GM12878 (cell line): ENCODE measurements around the gene PTPRD. TPM values are rescaled to one million over a fixed set of nuclear protein-coding genes. Genes with fewer than 3 reads are reported as not detected.

Source experiments
- ATAC-seq: fragments of 200-7000 bp; cut with Tn5 transposase; 3 replicates; pipeline ENCODE4 v1.9.1; 2020; ENCODE audit warnings: mild to moderate bottlenecking, moderate library complexity
- BruUV-seq: library from RNA; stranded (reverse); fragments of 400-500 nt; replicated peaks from 2 replicates; lab custom pipeline; 2021; lab: Mats Ljungman, UMichigan
- CTCF ChIA-PET: fragments of 300-600 bp; sonication (Branson Sonifier 250); formaldehyde crosslinking; extraction: SDS; loops from one replicate; lab custom pipeline; 2021; ENCODE audit warnings: inconsistent platforms; lab: Yijun Ruan, JAX
- POLR2A ChIA-PET: fragments of 350-600 bp; formaldehyde crosslinking; extraction: SDS; loops from one replicate; lab custom pipeline; 2021; ENCODE audit warnings: inconsistent platforms; lab: Charles Lee
- RAD21 ChIA-PET: fragments of 300-600 bp; sonication (Branson Sonifier 250); formaldehyde crosslinking; loops from one replicate; lab custom pipeline; 2023; ENCODE audit warnings: antibody characterized with exemption; ENCODE audit not compliant: unreplicated experiment; lab: Charles Lee
- SMC1A ChIA-PET: fragments of 300-600 bp; sonication (Branson Sonifier 250); formaldehyde crosslinking; loops from one replicate; lab custom pipeline; 2023; ENCODE audit not compliant: unreplicated experiment, uncharacterized antibody; lab: Charles Lee
- DNase-seq: peaks from one replicate; pipeline ENCODE4 v3.0.0-alpha.2; 2011; ENCODE audit warnings: low read depth, low spot score
- FAIRE-seq: peaks from 3 replicates; lab custom pipeline; 2011; peaks lifted over from hg19 to GRCh38; lab: Jason Lieb, UNC
- H2AFZ ChIP-seq: 2 replicates; pipeline ENCODE4 v1.6.0; 2011; ENCODE audit warnings: low read depth, low read length, control low read depth; ENCODE audit not compliant: control insufficient read depth
- H3K27ac ChIP-seq: 2 replicates; pipeline ENCODE4 v1.5.1; 2011; ENCODE audit warnings: control low read depth; ENCODE audit not compliant: control insufficient read depth, insufficient read depth
- H3K27me3 ChIP-seq, 2 experiments: replicated peaks in 1 of 2; 2 replicates each; pipeline versions ENCODE4 v1.6.0 to v1.6.1; 2011; ENCODE audit warnings: low read length in 1 of 2; ENCODE audit not compliant: control insufficient read depth in 2 of 2, insufficient read depth in 2 of 2
- H3K36me3 ChIP-seq, 2 experiments: 2 replicates each; pipeline ENCODE4 v1.5.1; 2011; ENCODE audit warnings: low read length in 1 of 2; ENCODE audit not compliant: control insufficient read depth in 2 of 2, insufficient read depth in 2 of 2
- H3K4me1 ChIP-seq: 2 replicates; pipeline ENCODE4 v1.6.1; 2011; ENCODE audit warnings: mild to moderate bottlenecking, low read length, moderate library complexity, mixed read lengths; ENCODE audit not compliant: control insufficient read depth, insufficient read depth
- H3K4me2 ChIP-seq: 2 replicates; pipeline ENCODE4 v1.6.0; 2011; ENCODE audit warnings: control low read depth; ENCODE audit not compliant: control insufficient read depth, insufficient read depth
- H3K4me3 ChIP-seq: fragments of 200-600 bp; sonication (generic); 2 replicates; pipeline ENCODE4 v1.5.1; 2016
- H3K79me2 ChIP-seq: 2 replicates; pipeline ENCODE4 v1.6.0; 2011; ENCODE audit warnings: low read length; ENCODE audit not compliant: control insufficient read depth, insufficient read depth
- H3K9ac ChIP-seq: 2 replicates; pipeline ENCODE4 v1.8.0; 2011; ENCODE audit warnings: low read length, control low read depth, mixed read lengths; ENCODE audit not compliant: control insufficient read depth, insufficient read depth
- H3K9me3 ChIP-seq: replicated peaks from 3 replicates; pipeline ENCODE4 v1.5.1; 2011; ENCODE audit warnings: mild to moderate bottlenecking, low read length; ENCODE audit not compliant: control insufficient read depth, insufficient read depth
- H4K20me1 ChIP-seq: 2 replicates; pipeline ENCODE4 v1.6.0; 2011; ENCODE audit not compliant: control insufficient read depth, insufficient read depth
- BRCA1 ChIP-seq: IDR thresholded peaks from 2 replicates; pipeline ENCODE4 v1.6.1; 2011; ENCODE audit warnings: low read depth, low read length, improper control_type of control experiment
- EP300 ChIP-seq, 2 experiments: fragments of 150-350 bp in 1 of 2; IDR thresholded peaks; 2 replicates each; pipeline ENCODE4 v1.6.1; 2011 to 2012; ENCODE audit warnings: low read depth in 2 of 2, low read length in 2 of 2, borderline replicate concordance in 1 of 2, improper control_type of control experiment in 1 of 2, inconsistent platforms in 1 of 2; ENCODE audit not compliant: control insufficient read depth in 1 of 2
- HDAC2 ChIP-seq: fragments of 200-600 bp; sonication (generic); IDR thresholded peaks from 2 replicates; pipeline ENCODE4 v1.6.1; 2017
- POLR2AphosphoS2 ChIP-seq: IDR thresholded peaks from 2 replicates; pipeline ENCODE4 v1.6.1; 2011; ENCODE audit warnings: low read depth, mild to moderate bottlenecking, low read length, improper control_type of control experiment, moderate library complexity
- SIN3A ChIP-seq: IDR thresholded peaks from 2 replicates; pipeline ENCODE4 v1.6.1; 2012; ENCODE audit warnings: low read depth, low read length, improper control_type of control experiment
- SMAD5 ChIP-seq: IDR thresholded peaks from 2 replicates; pipeline ENCODE4 v1.6.1; 2016; ENCODE audit warnings: antibody characterized with exemption, low read depth
- ZBED1 ChIP-seq: IDR thresholded peaks from 2 replicates; pipeline ENCODE4 v1.6.1; 2016; ENCODE audit warnings: borderline replicate concordance
- WGBS: methylation state at CpG from one replicate; pipeline ENCODE4 v1.1.6; 2016; ENCODE audit warnings: low lambda C conversion rate; ENCODE audit not compliant: insufficient replicate concordance, insufficient coverage; ENCODE audit errors: missing lambda C conversion rate; 5-methylcytosine and 5-hydroxymethylcytosine counted together
- in situ Hi-C: fragments of 300-500 bp; cut with MboI; formaldehyde crosslinking; loops from 9 replicates; pipeline ENCODE4 v1.14.3; 2018; ENCODE audit warnings: mixed read lengths
- intact Hi-C: fragments of 100-400 bp; cut with micrococcal nuclease; formaldehyde crosslinking; loops from one replicate; pipeline ENCODE4 v1.14.2; 2022; ENCODE audit not compliant: unreplicated experiment
- polyA plus RNA-seq, 11 experiments: library from polyadenylated mRNA; depleted of rRNA in 4 of 11; unstranded in 6 of 11; stranded (reverse) in 5 of 11; fragments of >200 nt; fragmentation: Nextera tagmentation in 4 of 11; fragmentation: Illumina TruSeq in 1 of 11; extraction: Ambion mirVana in 4 of 11; extraction: Trizol in 1 of 11; gene quantifications; 1 replicate in 1 of 11; 2 replicates in 10 of 11; pipeline versions ENCODE4 v1.2.1 to v1.2.3, GENCODE V29; 2011 to 2016; ENCODE audit warnings: inconsistent platforms in 2 of 11, missing spikeins in 2 of 11, low read depth in 1 of 11
- total RNA-seq, 4 experiments: library from RNA; depleted of rRNA in 3 of 4; stranded (reverse); fragments of >200 nt in 3 of 4; fragmentation: Illumina TruSeq in 1 of 4; extraction: Trizol in 1 of 4; gene quantifications; 2 replicates each; pipeline versions ENCODE4 v1.2.1 to v1.2.3, GENCODE V29; 2013 to 2021
- TF ChIP-seq, protein P1 (sequence below): fragments of 450-650 bp; IDR thresholded peaks from 2 replicates; pipeline ENCODE4 v1.6.1; 2017; ENCODE audit warnings: mild to moderate bottlenecking, moderate library complexity
- TF ChIP-seq, protein P2 (sequence below): IDR thresholded peaks from 2 replicates; pipeline ENCODE4 v1.6.1; 2011; ENCODE audit warnings: borderline replicate concordance, low read depth, mild to moderate bottlenecking, moderate library complexity, mixed read lengths, low read length; ENCODE audit not compliant: insufficient read depth; ENCODE audit errors: extremely low read length

Gene PTPRD
- total and polyA plus RNA-seq, 10 of the 15 experiments (the other 5 are each of a cell fraction or from before 2014, with no cell fraction given), result under 0.01 to 0.05 (median 0.01) TPM; not detected in 7

DNA sequence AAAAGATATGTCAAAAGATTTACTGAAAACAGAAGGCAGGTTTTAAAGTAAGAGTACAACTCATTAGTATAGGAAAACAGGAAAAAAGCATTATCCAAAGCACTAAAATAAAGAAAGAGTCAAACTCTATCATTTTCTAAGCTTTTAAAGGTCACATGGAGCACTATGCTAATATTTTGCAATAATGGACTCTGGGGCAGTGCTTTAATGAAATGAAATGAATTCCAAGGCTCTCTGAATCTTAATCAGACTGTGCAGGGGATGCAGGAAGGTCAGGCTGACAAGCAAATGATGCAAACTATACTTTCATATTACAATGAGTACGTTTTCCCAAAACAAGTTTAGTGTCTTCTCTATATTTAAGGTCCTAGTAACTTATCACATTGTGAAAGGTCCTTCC is 1831.3 kb downstream of the PTPRD start:
- intact Hi-C loops, result no loop called here

DNA sequence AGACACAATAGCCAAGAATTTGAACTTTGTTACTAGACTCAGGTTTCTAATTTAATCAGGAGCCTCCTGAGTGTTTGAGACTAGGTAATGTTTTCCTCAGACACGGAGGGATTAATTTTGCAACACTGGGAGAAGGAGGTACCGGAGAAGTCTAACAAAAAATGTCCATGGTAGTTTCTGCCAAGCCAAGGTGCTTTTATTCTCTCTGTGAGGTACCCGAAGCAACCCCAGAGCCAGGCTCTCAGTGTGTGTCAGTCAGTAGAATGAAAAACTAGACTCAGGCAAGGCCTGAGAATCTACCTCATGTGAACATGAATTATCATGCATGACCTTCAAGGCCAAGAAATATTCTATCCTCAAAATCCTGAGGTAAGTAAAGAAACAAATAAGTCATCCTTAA is 1832.4 kb downstream of the PTPRD start:
- Histone ChIP-seq H3K27ac (no peak overlapping the region), H3K79me2 (no peaks in the 10 kb centered on the region), H4K20me1 (no peaks in the 10 kb centered on the region), H3K4me1 (no peaks in the 10 kb centered on the region), H3K4me3 (no peak overlapping the region), H3K36me3 (no peaks in the 10 kb centered on the region), H3K4me2 (no peak overlapping the region), H2AFZ (no peak overlapping the region), H3K27me3 (no peaks in the 10 kb centered on the region; a peak in 1 of 4 replicates), H3K9me3 (no peaks in the 10 kb centered on the region), H3K9ac (no peak overlapping the region)
- DNase-seq, result no peak
- WGBS, result 44% methylated on average over 3 of the region's 3 CpGs
- ATAC-seq, result no peak
- no peak for FAIRE-seq
- POLR2A ChIA-PET, result no interaction called here
- SMC1A ChIA-PET, result interaction anchor here (0.6 kb wide), 1 partner anchor 11 kb away, joined by 3 read pairs; no protein-coding TSS in a partner anchor
- CTCF ChIA-PET, result no interaction called here
- intact Hi-C loops (no loop called here), in situ Hi-C loops (no loop called here)
- no TSS peak for BruUV-seq
- RAD21 ChIA-PET, result no interaction called here
- no peak for TF ChIP-seq SMAD5
- TF ChIP-seq, protein P1, sequence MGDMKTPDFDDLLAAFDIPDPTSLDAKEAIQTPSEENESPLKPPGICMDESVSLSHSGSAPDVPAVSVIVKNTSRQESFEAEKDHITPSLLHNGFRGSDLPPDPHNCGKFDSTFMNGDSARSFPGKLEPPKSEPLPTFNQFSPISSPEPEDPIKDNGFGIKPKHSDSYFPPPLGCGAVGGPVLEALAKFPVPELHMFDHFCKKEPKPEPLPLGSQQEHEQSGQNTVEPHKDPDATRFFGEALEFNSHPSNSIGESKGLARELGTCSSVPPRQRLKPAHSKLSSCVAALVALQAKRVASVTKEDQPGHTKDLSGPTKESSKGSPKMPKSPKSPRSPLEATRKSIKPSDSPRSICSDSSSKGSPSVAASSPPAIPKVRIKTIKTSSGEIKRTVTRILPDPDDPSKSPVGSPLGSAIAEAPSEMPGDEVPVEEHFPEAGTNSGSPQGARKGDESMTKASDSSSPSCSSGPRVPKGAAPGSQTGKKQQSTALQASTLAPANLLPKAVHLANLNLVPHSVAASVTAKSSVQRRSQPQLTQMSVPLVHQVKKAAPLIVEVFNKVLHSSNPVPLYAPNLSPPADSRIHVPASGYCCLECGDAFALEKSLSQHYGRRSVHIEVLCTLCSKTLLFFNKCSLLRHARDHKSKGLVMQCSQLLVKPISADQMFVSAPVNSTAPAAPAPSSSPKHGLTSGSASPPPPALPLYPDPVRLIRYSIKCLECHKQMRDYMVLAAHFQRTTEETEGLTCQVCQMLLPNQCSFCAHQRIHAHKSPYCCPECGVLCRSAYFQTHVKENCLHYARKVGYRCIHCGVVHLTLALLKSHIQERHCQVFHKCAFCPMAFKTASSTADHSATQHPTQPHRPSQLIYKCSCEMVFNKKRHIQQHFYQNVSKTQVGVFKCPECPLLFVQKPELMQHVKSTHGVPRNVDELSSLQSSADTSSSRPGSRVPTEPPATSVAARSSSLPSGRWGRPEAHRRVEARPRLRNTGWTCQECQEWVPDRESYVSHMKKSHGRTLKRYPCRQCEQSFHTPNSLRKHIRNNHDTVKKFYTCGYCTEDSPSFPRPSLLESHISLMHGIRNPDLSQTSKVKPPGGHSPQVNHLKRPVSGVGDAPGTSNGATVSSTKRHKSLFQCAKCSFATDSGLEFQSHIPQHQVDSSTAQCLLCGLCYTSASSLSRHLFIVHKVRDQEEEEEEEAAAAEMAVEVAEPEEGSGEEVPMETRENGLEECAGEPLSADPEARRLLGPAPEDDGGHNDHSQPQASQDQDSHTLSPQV, result no peak
- TF ChIP-seq, protein P2, sequence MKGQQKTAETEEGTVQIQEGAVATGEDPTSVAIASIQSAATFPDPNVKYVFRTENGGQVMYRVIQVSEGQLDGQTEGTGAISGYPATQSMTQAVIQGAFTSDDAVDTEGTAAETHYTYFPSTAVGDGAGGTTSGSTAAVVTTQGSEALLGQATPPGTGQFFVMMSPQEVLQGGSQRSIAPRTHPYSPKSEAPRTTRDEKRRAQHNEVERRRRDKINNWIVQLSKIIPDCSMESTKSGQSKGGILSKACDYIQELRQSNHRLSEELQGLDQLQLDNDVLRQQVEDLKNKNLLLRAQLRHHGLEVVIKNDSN, result no peak
- no peak for TF ChIP-seq SIN3A

More for the DNA sequence above, 1831.3 kb downstream of the PTPRD start:
- CTCF ChIA-PET, result interaction anchor here (0.9 kb wide), 1 partner anchor 9 kb away, joined by 3 read pairs; no protein-coding TSS in a partner anchor
- Histone ChIP-seq H4K20me1 (no peaks in the 10 kb centered on the region), H3K9ac (no peak overlapping the region), H3K4me2 (no peak overlapping the region), H3K9me3 (no peaks in the 10 kb centered on the region), H3K4me3 (no peak overlapping the region), H3K4me1 (no peaks in the 10 kb centered on the region), H3K36me3 (no peaks in the 10 kb centered on the region), H3K79me2 (no peaks in the 10 kb centered on the region), H3K27ac (no peak overlapping the region), H3K27me3 (no peaks in the 10 kb centered on the region; a peak in 1 of 4 replicates), H2AFZ (no peak overlapping the region)
- FAIRE-seq (no peak), ATAC-seq (no peak), DNase-seq (no peak)
- TF ChIP-seq BRCA1 (no peak), ZBED1 (no peak), HDAC2 (no peak), POLR2AphosphoS2 (no peak), EP300 (IDR thresholded peaks at IDR 0.05; ENCODE audit: borderline replicate concordance in 1 of 2, control insufficient read depth in 1 of 2, low read depth in 2 of 2, low read length in 2 of 2) (no peak)
- 5% methylated on average over 1 of the region's 1 CpG for WGBS
- POLR2A ChIA-PET, result no interaction called here
- BruUV-seq, result no TSS peak
- SMC1A ChIA-PET, result interaction anchor here (0.7 kb wide), 1 partner anchor 15 kb away, joined by 3 read pairs; no protein-coding TSS in a partner anchor
- in situ Hi-C loops, result no loop called here
- RAD21 ChIA-PET, result interaction anchor here (0.6 kb wide), 1 partner anchor 1881 kb away, joined by 3 read pairs; no protein-coding TSS in a partner anchor
